ENCODE data around the gene HPS6. TPM values are rescaled to one million over a fixed set of nuclear protein-coding genes. Genes with fewer than 3 reads are reported as not detected.

Gene HPS6
- total RNA-seq, 1 experiment from 2014 or later = 44.0 TPM

DNA sequence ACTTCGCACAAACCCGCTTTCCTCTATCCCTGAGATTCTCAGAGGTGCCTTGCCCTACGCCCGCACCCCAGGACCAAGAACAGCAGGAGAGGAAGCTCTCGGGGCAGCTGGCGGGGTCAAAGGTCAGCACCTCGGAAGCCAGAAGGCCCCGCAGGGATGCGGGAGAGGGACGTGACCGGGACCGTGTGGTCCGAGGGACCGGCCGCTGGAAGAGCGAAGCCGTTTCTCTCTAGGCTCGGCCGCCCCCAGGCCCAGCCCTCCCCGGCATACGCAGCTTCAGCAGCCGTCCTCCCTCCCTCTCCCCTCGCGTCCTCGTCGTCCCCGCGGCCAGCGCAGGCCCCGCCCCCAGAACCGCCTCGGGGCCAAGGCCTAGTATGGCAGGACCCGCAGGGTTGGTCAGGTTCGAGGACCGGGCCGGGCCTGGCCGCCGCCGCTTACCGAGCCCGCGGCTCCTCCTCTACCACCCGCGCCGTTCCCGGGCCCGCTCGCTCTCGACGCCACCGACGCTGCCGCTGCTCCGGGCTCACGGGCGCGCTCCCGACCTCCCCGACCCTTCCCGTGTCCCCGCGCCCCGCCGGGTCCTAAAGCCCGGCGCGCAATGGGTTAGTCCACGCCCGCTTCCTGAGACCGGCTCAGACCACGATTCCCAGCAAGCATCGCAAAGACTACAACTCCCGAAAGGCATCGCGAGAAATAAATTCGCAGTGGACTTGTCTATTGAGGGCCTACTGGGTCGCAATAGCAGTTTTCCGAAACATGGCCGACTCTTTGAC lies 9.3 kb upstream of the HPS6 start, which contains the start of gene ARMH3:
Gene ARMH3, minus strand, starts transcription at position 527 of the 773 bp plus-strand sequence. CDS start 16,059 bp downstream, outside the sequence.
- no peaks in the 10 kb centered on the region for H3K9me3 ChIP-seq (replicated peaks)
- peaks cover 13% of the 10 kb centered on the region; the same call in 1 of the 2 replicates for H3K4me1 ChIP-seq (replicated peaks)
- H3K36me3 ChIP-seq = peaks cover 10% of the 10 kb centered on the region
- peak; percentile 95 for DNase-seq (ENCODE audit: low read depth in 1 of 2, low spot score in 2 of 2)
- no peaks in the 10 kb centered on the region for H3K27me3 ChIP-seq (replicated peaks)
- peak within 1 kb of the TSS; percentile 69 for H3K27ac ChIP-seq
- peak within 1 kb of the TSS; percentile 87 for H3K4me3 ChIP-seq

DNA sequence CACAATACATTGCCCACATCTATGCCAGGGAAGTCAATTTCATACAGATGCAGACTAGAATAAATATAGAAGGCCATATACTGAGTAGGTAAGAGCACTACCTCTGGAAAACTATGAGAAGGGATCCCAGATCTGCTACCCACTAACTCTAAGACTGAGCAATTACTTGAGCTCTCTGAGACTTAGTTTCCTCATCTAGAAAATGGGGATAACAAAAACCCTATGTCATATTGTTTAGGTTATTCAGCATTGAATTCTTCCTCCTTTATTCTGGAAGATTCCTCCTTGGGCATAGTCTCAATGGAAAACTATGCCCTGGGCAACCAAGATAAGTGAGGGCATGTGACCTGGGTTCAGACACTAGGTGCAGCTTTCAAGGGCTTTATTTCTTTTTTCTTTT lies 5.2 kb upstream of the HPS6 start:
- DNase-seq (ENCODE audit: low read depth in 1 of 2, low spot score in 2 of 2) = no peak
- H3K27me3 ChIP-seq (replicated peaks) = no peaks in the 10 kb centered on the region
- no peaks in the 10 kb centered on the region for H3K9me3 ChIP-seq (replicated peaks)
- H3K4me1 ChIP-seq (replicated peaks) = peaks cover 3% of the 10 kb centered on the region; the same call in 1 of the 2 replicates
- peaks cover 6% of the 10 kb centered on the region for H3K36me3 ChIP-seq
- H3K27ac ChIP-seq = no peak overlapping the region
- no peak overlapping the region for H3K4me3 ChIP-seq

DNA sequence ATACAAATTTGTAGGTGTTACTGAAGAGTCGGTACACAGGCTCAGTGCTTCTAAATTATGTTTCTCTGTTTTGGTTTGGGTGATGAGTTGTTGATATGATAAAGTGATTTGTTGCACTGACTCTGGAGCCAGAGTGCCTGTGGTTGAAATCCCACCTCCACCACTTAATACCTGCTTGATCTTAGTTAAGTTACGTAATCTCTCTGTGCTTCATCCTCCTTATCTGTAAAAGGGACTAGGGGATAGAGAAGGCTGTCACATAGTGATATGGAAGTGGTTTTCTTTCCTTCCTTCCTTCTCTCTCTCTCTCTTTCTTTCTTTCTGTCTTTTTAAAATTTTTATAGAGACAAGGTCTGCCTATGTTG lies 664 bp upstream of the HPS6 start:
- Histone ChIP-seq H3K36me3 (peaks cover 37% of the 10 kb centered on the region), H3K9me3 (replicated peaks) (no peaks in the 10 kb centered on the region), H3K27ac (no peak overlapping the region; the same call in 1 of the 2 replicates), H3K27me3 (replicated peaks) (no peaks in the 10 kb centered on the region), H3K4me1 (replicated peaks) (peaks cover 11% of the 10 kb centered on the region), H3K4me3 (peak overlapping the region; percentile 83)
- DNase-seq (ENCODE audit: low read depth in 1 of 2, low spot score in 2 of 2) = no peak

DNA sequence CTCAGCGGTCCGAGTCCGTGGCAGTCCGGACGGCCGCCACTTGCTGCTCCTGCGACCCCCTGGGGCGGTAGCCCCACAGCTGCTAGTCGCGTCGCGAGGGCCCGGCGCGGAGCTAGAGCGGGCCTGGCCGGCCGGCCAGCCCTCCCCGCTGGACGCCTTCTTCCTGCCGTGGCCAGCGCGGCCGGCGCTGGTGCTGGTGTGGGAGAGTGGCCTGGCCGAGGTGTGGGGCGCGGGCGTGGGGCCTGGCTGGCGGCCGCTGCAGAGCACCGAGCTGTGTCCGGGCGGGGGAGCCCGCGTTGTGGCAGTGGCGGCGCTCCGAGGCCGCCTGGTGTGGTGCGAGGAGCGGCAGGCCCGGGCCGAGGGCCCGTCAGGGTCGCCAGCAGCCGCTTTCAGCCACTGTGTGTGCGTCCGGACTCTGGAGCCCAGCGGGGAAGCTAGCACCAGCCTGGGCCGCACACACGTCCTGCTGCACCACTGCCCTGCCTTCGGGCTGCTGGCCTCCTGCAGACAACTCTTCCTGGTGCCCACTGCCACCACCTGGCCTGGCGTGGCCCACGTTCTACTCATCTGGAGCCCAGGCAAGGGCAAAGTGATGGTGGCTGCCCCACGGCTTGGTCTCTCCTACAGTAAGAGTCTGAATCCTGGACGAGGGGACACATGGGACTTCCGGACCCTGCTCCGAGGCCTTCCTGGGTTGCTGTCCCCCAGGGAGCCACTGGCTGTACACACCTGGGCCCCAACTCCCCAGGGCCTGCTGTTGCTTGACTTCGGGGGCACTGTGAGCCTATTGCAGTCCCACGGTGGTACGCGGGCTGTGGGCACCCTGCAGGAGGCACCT lies 631 bp downstream of the HPS6 start:
- peak overlapping the region; percentile 83 for H3K4me3 ChIP-seq
- peaks cover 37% of the 10 kb centered on the region for H3K36me3 ChIP-seq
- no peaks in the 10 kb centered on the region for H3K27me3 ChIP-seq (replicated peaks)
- peak overlapping the region; percentile 48 for H3K27ac ChIP-seq
- peaks cover 11% of the 10 kb centered on the region for H3K4me1 ChIP-seq (replicated peaks)
- DNase-seq (ENCODE audit: low read depth in 1 of 2, low spot score in 2 of 2) = no peak
- no peaks in the 10 kb centered on the region for H3K9me3 ChIP-seq (replicated peaks)

DNA sequence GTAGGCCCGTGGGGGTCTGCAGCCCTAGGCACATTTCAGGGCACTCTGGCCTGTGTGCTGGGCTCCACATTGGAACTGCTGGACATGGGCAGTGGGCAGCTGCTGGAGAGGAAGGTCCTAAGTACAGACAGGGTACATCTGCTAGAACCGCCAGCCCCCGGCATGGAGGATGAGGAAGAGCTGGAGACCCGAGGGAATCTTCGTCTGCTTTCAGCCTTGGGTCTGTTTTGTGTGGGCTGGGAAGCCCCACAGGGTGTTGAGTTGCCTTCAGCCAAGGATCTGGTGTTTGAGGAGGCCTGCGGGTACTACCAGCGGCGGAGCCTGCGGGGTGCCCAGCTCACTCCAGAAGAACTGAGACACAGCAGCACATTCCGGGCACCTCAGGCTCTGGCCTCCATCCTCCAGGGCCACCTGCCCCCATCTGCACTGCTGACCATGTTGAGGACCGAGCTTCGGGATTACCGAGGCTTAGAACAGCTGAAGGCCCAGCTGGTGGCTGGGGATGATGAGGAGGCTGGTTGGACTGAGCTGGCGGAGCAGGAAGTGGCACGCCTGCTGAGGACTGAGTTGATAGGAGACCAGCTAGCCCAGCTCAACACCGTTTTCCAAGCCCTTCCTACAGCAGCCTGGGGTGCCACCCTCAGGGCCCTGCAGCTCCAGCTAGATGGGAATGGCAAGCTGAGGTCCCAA lies 1.4 kb downstream of the HPS6 start:
- no peaks in the 10 kb centered on the region for H3K9me3 ChIP-seq (replicated peaks)
- H3K4me1 ChIP-seq (replicated peaks) = peaks cover 11% of the 10 kb centered on the region
- no peak for DNase-seq (ENCODE audit: low read depth in 1 of 2, low spot score in 2 of 2)
- peaks cover 37% of the 10 kb centered on the region for H3K36me3 ChIP-seq
- H3K4me3 ChIP-seq = peak overlapping the region; percentile 83
- no peaks in the 10 kb centered on the region for H3K27me3 ChIP-seq (replicated peaks)
- H3K27ac ChIP-seq = no peak overlapping the region

DNA sequence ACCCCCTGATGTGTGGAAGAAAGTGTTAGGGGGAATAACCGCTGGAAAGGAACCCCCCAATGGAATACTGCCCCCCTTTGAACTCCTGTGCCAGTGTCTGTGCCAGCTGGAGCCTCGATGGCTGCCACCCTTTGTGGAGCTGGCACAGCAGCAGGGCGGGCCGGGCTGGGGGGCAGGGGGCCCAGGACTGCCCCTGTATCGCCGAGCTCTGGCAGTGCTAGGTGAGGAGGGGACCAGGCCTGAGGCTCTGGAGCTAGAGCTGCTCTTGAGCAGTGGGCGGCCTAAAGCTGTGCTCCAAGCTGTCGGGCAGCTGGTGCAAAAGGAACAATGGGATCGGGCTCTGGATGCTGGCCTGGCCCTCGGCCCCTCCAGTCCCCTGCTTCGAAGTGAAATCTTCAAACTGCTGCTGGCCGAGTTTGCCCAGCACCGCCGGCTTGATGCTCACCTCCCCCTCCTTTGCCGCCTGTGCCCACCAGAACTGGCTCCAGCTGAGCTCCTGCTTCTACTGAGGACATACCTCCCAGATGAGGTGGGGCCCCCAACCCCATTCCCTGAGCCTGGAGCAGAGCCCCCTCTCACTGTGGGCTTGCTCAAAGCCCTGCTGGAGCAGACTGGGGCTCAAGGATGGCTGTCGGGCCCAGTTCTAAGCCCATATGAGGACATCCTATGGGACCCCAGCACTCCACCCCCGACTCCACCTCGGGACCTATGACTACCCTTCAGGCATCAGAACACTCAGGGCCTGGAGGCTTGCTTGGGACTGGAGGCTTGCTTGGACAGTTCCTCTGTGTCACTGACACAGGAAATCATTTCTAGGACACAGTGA lies 2.2 kb downstream of the HPS6 start:
- no peak for DNase-seq (ENCODE audit: low read depth in 1 of 2, low spot score in 2 of 2)
- Histone ChIP-seq H3K27ac (no peak overlapping the region), H3K4me3 (no peak overlapping the region), H3K4me1 (replicated peaks) (peaks cover 11% of the 10 kb centered on the region), H3K27me3 (replicated peaks) (no peaks in the 10 kb centered on the region), H3K36me3 (peaks cover 37% of the 10 kb centered on the region), H3K9me3 (replicated peaks) (no peaks in the 10 kb centered on the region)

DNA sequence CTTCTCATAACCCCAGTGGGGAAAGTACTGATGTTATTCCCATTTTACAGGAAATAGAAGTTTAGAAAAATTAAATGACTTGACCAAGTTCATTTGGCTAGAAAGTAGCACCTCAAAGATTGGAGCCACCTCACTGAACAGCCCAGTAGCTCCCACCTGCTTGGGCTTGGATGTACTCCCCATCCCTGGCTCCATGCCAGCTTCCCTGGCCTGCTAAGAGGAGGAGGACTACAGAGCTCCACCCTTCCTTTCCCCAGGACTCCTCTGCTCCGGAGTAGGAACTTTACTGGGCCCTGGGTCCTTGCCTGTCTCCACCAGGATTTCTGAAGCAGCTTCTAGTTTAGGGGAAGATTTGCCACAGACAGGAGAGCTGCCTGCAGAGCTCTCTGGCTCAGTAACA lies 3.1 kb downstream of the HPS6 start:
- no peak for DNase-seq (ENCODE audit: low read depth in 1 of 2, low spot score in 2 of 2)
- no peaks in the 10 kb centered on the region for H3K27me3 ChIP-seq (replicated peaks)
- H3K4me1 ChIP-seq (replicated peaks) = peaks cover 11% of the 10 kb centered on the region
- no peaks in the 10 kb centered on the region for H3K9me3 ChIP-seq (replicated peaks)
- no peak overlapping the region for H3K27ac ChIP-seq
- H3K36me3 ChIP-seq = peaks cover 37% of the 10 kb centered on the region
- H3K4me3 ChIP-seq = no peak overlapping the region

DNA sequence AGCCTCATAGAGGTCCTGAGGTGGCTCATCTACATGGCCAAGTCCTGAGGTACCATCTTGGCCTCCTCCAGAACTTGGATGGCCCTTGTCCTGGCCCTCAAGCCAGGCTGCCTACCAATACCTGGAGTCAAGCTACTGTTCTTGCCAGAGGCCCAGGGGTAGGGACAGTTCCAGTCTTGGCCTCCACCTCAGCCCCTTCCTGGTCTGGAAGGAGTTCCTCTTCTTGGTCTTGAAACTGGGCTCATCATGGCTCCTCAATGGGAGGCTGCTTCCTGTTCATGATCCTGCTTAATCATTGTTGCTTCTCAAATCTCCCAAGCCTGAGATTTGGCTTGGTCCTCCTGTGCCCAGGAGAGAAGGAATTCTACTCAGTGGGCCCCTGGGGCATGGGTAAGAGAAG lies 3.9 kb downstream of the HPS6 start:
- H3K27me3 ChIP-seq (replicated peaks) = no peaks in the 10 kb centered on the region
- H3K4me3 ChIP-seq = no peak overlapping the region
- H3K9me3 ChIP-seq (replicated peaks) = no peaks in the 10 kb centered on the region
- no peak overlapping the region for H3K27ac ChIP-seq
- H3K36me3 ChIP-seq = peaks cover 37% of the 10 kb centered on the region
- H3K4me1 ChIP-seq (replicated peaks) = peaks cover 11% of the 10 kb centered on the region
- no peak for DNase-seq (ENCODE audit: low read depth in 1 of 2, low spot score in 2 of 2)

DNA sequence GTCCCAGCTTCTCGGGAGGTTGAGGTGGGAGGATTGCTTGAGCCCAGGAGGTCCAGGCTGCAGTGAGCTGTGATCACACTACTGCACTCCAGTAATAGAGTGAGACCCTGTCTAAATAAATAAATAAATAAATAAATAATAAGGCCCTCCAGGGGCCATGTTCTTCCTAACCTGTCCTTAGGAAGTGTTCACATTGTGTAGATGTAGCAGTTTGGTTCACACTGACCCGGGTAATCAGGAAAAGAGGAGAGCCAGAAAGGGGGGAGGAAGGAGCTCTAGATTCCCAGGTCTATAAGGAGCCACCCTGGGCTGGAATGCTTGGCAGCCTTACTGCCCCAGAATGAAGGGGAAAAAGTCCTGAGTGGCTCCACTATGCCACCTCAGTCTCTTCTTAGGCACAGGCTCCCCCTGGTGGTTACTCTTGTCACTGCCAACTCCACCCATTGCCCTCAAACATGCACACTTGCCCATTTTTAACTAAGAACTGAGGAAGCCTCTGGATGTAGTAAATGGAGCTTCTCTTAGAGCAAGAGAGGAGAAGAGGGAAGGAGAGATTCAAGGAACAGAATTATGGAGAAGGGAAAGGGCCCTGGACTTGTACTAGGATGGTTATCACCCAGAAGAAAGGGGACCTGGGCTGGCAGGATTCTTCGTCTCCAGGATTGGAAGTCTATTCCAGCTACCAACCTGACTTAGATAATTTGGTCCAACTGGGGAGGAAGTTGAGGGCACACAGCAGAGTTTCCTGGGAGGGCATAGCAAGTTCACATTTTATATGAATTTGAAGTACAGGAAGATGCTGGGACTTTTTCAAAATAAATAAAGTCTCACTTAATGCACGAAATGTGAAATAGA lies 7.8 kb downstream of the HPS6 start:
- H3K36me3 ChIP-seq = peaks cover 10% of the 10 kb centered on the region
- no peak overlapping the region for H3K27ac ChIP-seq
- no peaks in the 10 kb centered on the region for H3K4me1 ChIP-seq (replicated peaks)
- no peaks in the 10 kb centered on the region for H3K27me3 ChIP-seq (replicated peaks)
- no peak overlapping the region for H3K4me3 ChIP-seq
- no peaks in the 10 kb centered on the region for H3K9me3 ChIP-seq (replicated peaks)
- DNase-seq (ENCODE audit: low read depth in 1 of 2, low spot score in 2 of 2) = peak; percentile 69 to 84

DNA sequence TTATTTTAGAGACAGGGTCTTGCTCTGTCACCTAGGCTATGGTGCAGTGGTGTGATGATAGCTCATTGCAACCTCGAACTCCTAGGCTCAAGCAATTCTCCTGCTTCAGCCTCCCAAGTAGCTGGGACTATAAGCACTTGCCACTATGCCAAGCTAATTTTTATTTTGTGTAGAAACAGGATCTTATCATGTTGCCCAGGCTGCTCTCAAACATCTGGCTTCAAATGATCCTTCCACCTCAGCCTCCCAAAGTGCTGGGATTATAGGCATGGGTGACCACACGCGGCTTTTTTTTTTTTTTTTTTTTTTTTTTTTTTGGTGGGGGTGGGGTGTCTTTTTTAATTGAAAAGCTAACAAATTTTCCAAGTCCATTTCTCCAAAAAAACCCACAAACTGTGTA lies 18.4 kb downstream of the HPS6 start:
- Histone ChIP-seq H3K36me3 (no peaks in the 10 kb centered on the region), H3K27ac (no peak overlapping the region), H3K27me3 (replicated peaks) (no peaks in the 10 kb centered on the region), H3K4me1 (replicated peaks) (no peaks in the 10 kb centered on the region), H3K4me3 (no peak overlapping the region), H3K9me3 (replicated peaks) (no peaks in the 10 kb centered on the region)
- DNase-seq (ENCODE audit: low read depth in 1 of 2, low spot score in 2 of 2) = no peak

DNA sequence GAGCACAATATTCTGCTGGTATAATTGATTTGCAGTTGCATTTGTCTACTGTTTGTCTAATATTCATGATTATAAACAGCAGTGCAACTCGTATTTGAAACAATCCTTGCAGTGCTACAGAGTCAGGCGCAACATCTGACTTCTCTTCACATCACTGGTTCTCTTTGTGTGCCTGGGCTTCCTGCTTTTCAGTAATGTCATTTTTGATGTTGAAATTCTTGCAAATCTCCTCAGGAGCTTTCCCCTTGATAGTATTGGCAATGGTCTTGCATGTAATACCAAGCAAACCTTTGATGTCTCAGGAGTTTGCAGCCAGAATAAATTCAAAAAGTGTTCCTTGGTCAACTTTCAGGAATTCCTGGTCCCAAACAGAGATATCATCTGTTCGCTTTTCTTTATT lies 20.2 kb downstream of the HPS6 start:
- Histone ChIP-seq H3K36me3 (no peaks in the 10 kb centered on the region), H3K4me1 (replicated peaks) (no peaks in the 10 kb centered on the region), H3K4me3 (no peak overlapping the region), H3K27ac (no peak overlapping the region), H3K9me3 (replicated peaks) (no peaks in the 10 kb centered on the region), H3K27me3 (replicated peaks) (no peaks in the 10 kb centered on the region)
- DNase-seq (ENCODE audit: low read depth in 1 of 2, low spot score in 2 of 2) = no peak

DNA sequence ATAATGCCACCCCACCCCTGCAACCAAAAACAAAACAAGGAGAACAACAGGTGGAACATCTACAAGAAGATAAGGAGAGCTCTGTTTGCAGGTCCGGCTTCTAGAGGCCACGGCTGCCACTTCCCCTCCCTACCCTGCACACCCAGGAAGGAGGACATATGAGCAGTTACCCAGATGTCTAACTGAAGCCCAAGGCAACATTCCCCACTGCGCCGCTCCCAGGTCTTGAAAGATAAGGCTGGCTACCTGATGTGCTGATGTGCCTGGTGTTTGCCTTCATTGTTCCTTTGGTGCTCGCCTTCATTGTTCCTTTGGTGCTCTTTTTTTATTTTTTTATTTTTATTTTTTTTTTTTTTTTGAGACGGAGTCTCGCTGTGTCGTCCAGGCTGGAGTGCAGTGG lies 21.0 kb downstream of the HPS6 start:
- H3K4me1 ChIP-seq (replicated peaks) = no peaks in the 10 kb centered on the region
- H3K36me3 ChIP-seq = no peaks in the 10 kb centered on the region
- no peak overlapping the region for H3K4me3 ChIP-seq
- DNase-seq (ENCODE audit: low read depth in 1 of 2, low spot score in 2 of 2) = no peak
- H3K27me3 ChIP-seq (replicated peaks) = no peaks in the 10 kb centered on the region
- no peaks in the 10 kb centered on the region for H3K9me3 ChIP-seq (replicated peaks)
- no peak overlapping the region for H3K27ac ChIP-seq

All from SJSA1 (cell line).